MM.1S (cell line): Measurements from ENCODE around the gene DNPH1.

Experiments
- EZH2 ChIP-seq: fragments of 300-600 bp; sonication (generic); optimal IDR thresholded peaks from 2 replicates; pipeline ENCODE3; 2017; ENCODE audit warnings: low read depth, mild to moderate bottlenecking, antibody characterized with exemption, low read length, mixed read lengths
- TF ChIP-seq, protein P1 (sequence below): fragments of 300-600 bp; sonication (generic); IDR thresholded peaks from 2 replicates; pipeline ENCODE4 v1.5.1; 2016; ENCODE audit warnings: antibody characterized with exemption, low read length, mixed read lengths

DNA sequence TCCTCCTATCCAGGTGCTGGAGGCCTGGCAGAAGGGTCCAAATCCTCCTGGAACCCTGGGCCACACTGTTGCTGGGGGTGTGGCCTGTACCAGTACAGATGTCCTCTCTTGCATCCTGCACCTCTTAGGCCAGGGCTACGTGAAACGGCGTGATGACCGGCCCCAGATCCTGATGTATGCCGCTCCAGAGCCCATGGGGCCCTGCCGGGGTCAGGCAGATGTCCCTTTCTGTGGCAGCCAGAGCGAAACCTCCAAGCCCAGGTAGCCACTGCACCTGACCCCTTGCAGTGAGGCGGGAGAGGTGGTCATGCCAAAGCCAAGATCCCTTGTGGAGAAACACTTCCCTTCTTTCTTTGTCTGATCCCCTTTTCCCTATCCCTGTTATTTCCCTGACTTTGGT lies 14.2 kb downstream of the DNPH1 start:
- TF ChIP-seq, protein P1, sequence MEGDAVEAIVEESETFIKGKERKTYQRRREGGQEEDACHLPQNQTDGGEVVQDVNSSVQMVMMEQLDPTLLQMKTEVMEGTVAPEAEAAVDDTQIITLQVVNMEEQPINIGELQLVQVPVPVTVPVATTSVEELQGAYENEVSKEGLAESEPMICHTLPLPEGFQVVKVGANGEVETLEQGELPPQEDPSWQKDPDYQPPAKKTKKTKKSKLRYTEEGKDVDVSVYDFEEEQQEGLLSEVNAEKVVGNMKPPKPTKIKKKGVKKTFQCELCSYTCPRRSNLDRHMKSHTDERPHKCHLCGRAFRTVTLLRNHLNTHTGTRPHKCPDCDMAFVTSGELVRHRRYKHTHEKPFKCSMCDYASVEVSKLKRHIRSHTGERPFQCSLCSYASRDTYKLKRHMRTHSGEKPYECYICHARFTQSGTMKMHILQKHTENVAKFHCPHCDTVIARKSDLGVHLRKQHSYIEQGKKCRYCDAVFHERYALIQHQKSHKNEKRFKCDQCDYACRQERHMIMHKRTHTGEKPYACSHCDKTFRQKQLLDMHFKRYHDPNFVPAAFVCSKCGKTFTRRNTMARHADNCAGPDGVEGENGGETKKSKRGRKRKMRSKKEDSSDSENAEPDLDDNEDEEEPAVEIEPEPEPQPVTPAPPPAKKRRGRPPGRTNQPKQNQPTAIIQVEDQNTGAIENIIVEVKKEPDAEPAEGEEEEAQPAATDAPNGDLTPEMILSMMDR: no peak
- no peak for TF ChIP-seq EZH2
